Stomach (tissue), 4 donors: ENCODE measurements around the gene PTCH2.

Experiments used
- CTCF ChIP-seq, 7 experiments: fragments of 450-650 bp in 4 of 7; fragments of 200-600 bp in 3 of 7; sonication (generic) in 3 of 7; IDR thresholded peaks; one replicate each; pipeline ENCODE4 v1.5.1; 2016 to 2019; ENCODE audit warnings: antibody characterized with exemption in 7 of 7, control low read depth in 2 of 7, mild to moderate bottlenecking in 1 of 7
- EP300 ChIP-seq: sonication (generic); formaldehyde crosslinking; IDR thresholded peaks from one replicate; pipeline ENCODE4 v1.6.1; 2017; ENCODE audit warnings: antibody characterized with exemption
- POLR2A ChIP-seq, 4 donors: fragments of 450-650 bp; IDR thresholded peaks; one replicate each; pipeline ENCODE4 v1.6.1; 2016; ENCODE audit warnings: antibody characterized with exemption in 4 of 4, control low read depth in 2 of 4, mild to moderate bottlenecking in 1 of 4, moderate library complexity in 1 of 4
- POLR2AphosphoS5 ChIP-seq, 3 donors: sonication (generic); formaldehyde crosslinking; IDR thresholded peaks; one replicate each; pipeline ENCODE4 v1.6.1; 2016; ENCODE audit warnings: antibody characterized with exemption in 3 of 3

- TF ChIP-seq POLR2A (IDR thresholded peaks at IDR 0.05) (no peak), CTCF (IDR thresholded peaks at IDR 0.05) (no peak), EP300 (no peak), POLR2AphosphoS5 (IDR thresholded peaks at IDR 0.05) (no peak)
These were observed 62.4 kb downstream of the PTCH2 start for GRCh38 chr1:44780583-44781121.
